ENCODE data around the gene FN3KRP. TPM values are rescaled to one million over a fixed set of nuclear protein-coding genes. Genes with fewer than 3 reads are reported as not detected.
A peak's percentile ranks its signal among the peaks of the same experiment; 100 is the strongest.
"Not testable (repeated sequence)": the region's sequence is repeated elsewhere in the genome, so short reads cannot be mapped to it uniquely, and the experiment has no call there.

The FN3KRP gene
- total RNA-seq, 1 experiment from 2014 or later = 21.5 TPM

DNA sequence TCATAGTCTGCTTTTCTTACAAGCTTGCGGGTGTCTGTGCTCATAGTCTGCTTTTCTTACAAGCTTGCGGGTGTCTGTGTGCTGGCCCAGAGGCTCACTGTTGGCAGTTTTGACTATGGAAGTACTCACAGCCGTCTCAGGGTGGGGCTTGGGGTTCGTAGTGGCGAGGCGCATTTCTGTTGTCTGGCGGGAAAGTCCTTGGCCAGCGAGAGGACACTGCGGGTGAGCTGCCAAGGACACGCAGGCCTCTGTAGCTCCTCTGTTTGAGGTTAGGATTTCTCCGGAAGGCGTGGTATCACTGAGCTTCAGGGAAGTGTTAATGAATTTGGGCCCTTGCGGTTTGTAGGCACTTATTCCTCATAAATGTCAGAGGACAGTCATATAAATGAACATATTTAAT lies 48.9 kb downstream of the FN3KRP start:
- DNase-seq (ENCODE audit: unreplicated experiment) = no peak
- no peak overlapping the region for H3K4me3 Mint-ChIP-seq (ENCODE audit: unreplicated experiment)
- ChIA-PET POLR2A (no interaction called here), CTCF (interaction anchor here (0.6 to 0.7 kb wide), 3 partner anchors 11 to 401 kb away, joined by 3 read pairs; no protein-coding TSS in a partner anchor)
- TF ChIP-seq, protein P1, sequence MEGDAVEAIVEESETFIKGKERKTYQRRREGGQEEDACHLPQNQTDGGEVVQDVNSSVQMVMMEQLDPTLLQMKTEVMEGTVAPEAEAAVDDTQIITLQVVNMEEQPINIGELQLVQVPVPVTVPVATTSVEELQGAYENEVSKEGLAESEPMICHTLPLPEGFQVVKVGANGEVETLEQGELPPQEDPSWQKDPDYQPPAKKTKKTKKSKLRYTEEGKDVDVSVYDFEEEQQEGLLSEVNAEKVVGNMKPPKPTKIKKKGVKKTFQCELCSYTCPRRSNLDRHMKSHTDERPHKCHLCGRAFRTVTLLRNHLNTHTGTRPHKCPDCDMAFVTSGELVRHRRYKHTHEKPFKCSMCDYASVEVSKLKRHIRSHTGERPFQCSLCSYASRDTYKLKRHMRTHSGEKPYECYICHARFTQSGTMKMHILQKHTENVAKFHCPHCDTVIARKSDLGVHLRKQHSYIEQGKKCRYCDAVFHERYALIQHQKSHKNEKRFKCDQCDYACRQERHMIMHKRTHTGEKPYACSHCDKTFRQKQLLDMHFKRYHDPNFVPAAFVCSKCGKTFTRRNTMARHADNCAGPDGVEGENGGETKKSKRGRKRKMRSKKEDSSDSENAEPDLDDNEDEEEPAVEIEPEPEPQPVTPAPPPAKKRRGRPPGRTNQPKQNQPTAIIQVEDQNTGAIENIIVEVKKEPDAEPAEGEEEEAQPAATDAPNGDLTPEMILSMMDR (IDR thresholded peaks at IDR 0.05; ENCODE audit: unreplicated experiment) = no peak
- H3K4me1 Mint-ChIP-seq (ENCODE audit: insufficient read depth, unreplicated experiment) = no peaks in the 10 kb centered on the region
- intact Hi-C loops (cut with micrococcal nuclease) = loop anchor here (10.0 kb wide), 1 partner anchor 121 kb away; the partner anchor contains the start of gene WDR45B
- H3K27me3 Mint-ChIP-seq (ENCODE audit: insufficient read depth, unreplicated experiment) = no peaks in the 10 kb centered on the region
- H3K36me3 Mint-ChIP-seq (ENCODE audit: insufficient read depth, unreplicated experiment) = peaks cover 42% of the 10 kb centered on the region
- BruUV-seq (replicated peaks) = no TSS peak
- no peak overlapping the region for H3K27ac Mint-ChIP-seq (ENCODE audit: low read depth, unreplicated experiment)
- H3K9me3 Mint-ChIP-seq (ENCODE audit: unreplicated experiment) = no peaks in the 10 kb centered on the region

DNA sequence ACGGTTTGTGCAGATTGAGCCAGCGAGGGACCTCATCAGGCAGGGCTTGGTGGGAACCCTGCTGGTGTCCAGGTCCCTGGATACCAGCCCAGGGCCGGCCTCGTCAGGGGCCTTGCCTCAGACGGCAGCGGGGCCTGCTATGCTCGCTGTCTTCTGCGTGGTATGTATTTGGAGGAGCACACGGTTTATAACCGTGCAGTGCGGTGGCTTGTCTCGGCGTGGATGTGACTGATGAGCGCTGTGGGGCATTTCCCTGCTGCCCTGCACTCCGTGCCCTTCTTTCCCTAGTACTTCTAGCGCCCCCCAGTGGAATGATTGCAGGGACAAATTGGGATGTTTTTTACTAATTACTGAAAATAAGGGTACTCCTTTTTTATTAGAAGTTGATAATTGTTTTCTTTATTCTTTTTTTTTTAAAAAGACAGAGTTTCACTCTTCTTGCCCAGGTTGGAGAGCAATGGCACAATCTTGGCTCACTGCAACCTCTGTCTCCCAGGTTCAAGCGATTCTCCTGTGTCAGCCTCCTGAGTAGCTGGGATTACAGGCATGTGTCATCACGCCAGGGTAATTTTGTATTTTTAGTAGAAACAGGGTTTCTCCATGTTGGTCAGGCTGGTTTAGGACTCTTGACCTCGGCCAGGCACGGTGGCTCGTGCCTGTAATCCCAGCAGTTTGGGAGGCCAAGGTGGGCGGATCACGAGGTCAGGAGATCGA lies 50.7 kb downstream of the FN3KRP start:
- TF ChIP-seq, protein P1 (IDR thresholded peaks at IDR 0.05; ENCODE audit: unreplicated experiment) = peak; percentile 52
- peak; percentile 60 for DNase-seq (ENCODE audit: unreplicated experiment)
- Mint-ChIP-seq H3K36me3 (ENCODE audit: insufficient read depth, unreplicated experiment) (peaks cover 42% of the 10 kb centered on the region), H3K27me3 (ENCODE audit: insufficient read depth, unreplicated experiment) (no peaks in the 10 kb centered on the region), H3K27ac (ENCODE audit: low read depth, unreplicated experiment) (no peak overlapping the region), H3K4me3 (ENCODE audit: unreplicated experiment) (no peak overlapping the region), H3K9me3 (ENCODE audit: unreplicated experiment) (no peaks in the 10 kb centered on the region), H3K4me1 (ENCODE audit: insufficient read depth, unreplicated experiment) (peaks cover 4% of the 10 kb centered on the region)
- CTCF ChIA-PET = interaction anchor here (0.7 to 1.9 kb wide), 4 partner anchors 12 to 374 kb away, joined by 4 to 8 read pairs (median 6); no protein-coding TSS in a partner anchor
- intact Hi-C loops (cut with micrococcal nuclease) = loop anchor here (10.0 kb wide), 1 partner anchor 122 kb away; the partner anchor contains the start of gene WDR45B
- no TSS peak for BruUV-seq (replicated peaks)
- POLR2A ChIA-PET = interaction anchor here (1.0 kb wide), 1 partner anchor 14 kb away, joined by 3 read pairs; no protein-coding TSS in a partner anchor

DNA sequence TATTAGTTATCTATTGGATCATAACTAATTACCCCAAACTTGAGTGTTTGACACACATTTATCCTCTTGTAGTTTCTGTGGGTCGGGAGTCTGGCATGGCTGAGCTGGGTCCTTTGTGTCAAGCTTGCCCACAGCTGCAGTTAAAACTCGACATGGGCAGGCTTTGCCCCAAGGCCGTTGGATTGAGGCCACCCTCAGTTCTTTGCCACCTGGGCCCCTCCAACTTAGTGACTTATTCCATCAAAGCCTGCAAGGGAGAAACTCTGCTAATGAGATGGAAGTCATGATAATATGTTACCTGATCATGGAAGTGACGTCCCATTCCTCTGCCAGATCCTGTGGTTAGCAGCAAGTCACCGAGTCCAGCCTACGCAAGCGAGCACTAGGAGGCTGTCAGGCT lies 52.5 kb downstream of the FN3KRP start:
- Mint-ChIP-seq H3K27ac (ENCODE audit: low read depth, unreplicated experiment) (peak overlapping the region; percentile 39), H3K36me3 (ENCODE audit: insufficient read depth, unreplicated experiment) (peaks cover 42% of the 10 kb centered on the region), H3K9me3 (ENCODE audit: unreplicated experiment) (no peaks in the 10 kb centered on the region), H3K4me3 (ENCODE audit: unreplicated experiment) (no peak overlapping the region), H3K4me1 (ENCODE audit: insufficient read depth, unreplicated experiment) (peaks cover 6% of the 10 kb centered on the region), H3K27me3 (ENCODE audit: insufficient read depth, unreplicated experiment) (no peaks in the 10 kb centered on the region)
- intact Hi-C loops (cut with micrococcal nuclease) = loop anchor here (10.0 kb wide), 1 partner anchor 124 kb away; the partner anchor contains the start of gene WDR45B
- TF ChIP-seq, protein P1 (IDR thresholded peaks at IDR 0.05; ENCODE audit: unreplicated experiment) = no peak
- DNase-seq (ENCODE audit: unreplicated experiment) = no peak
- CTCF ChIA-PET = interaction anchor here (0.6 to 1.9 kb wide), 6 partner anchors 13 to 418 kb away, joined by 3 to 8 read pairs (median 3); no protein-coding TSS in a partner anchor
- no TSS peak for BruUV-seq (replicated peaks)
- POLR2A ChIA-PET = no interaction called here

DNA sequence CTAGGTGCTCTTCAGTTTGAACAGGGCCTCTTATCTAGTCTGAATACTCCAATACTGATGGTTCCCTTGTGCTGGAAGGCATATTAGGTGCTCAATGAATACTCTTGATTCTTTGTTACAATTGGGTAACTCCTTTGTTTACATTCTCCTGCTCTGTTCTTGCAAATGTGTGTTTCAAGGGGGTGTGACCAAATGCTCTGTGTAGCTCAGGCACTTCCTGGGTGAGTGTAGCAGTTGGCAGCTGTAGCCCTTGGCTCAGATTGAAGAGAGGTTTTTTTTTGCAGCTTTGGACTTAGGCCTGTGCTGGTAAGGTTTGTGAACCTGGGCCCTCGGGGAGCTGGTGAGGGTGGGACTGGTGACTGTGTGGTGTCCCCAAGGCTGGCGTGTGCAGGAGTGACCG lies 55.5 kb downstream of the FN3KRP start:
- no TSS peak for BruUV-seq (replicated peaks)
- peak; percentile 73 for DNase-seq (ENCODE audit: unreplicated experiment)
- ChIA-PET POLR2A (interaction anchor here (0.6 to 0.7 kb wide), 2 partner anchors 57 to 427 kb away, joined by 4 to 5 read pairs; no protein-coding TSS in a partner anchor), CTCF (interaction anchor here (2.2 kb wide), 1 partner anchor 10 kb away, joined by 9 read pairs; no protein-coding TSS in a partner anchor)
- intact Hi-C loops (cut with micrococcal nuclease) = no loop called here
- Mint-ChIP-seq H3K4me1 (ENCODE audit: insufficient read depth, unreplicated experiment) (peaks cover 6% of the 10 kb centered on the region), H3K36me3 (ENCODE audit: insufficient read depth, unreplicated experiment) (peaks cover 44% of the 10 kb centered on the region), H3K27me3 (ENCODE audit: insufficient read depth, unreplicated experiment) (no peaks in the 10 kb centered on the region), H3K4me3 (ENCODE audit: unreplicated experiment) (no peak overlapping the region), H3K9me3 (ENCODE audit: unreplicated experiment) (no peaks in the 10 kb centered on the region), H3K27ac (ENCODE audit: low read depth, unreplicated experiment) (peak overlapping the region; percentile 46)
- TF ChIP-seq, protein P1 (IDR thresholded peaks at IDR 0.05; ENCODE audit: unreplicated experiment) = no peak

DNA sequence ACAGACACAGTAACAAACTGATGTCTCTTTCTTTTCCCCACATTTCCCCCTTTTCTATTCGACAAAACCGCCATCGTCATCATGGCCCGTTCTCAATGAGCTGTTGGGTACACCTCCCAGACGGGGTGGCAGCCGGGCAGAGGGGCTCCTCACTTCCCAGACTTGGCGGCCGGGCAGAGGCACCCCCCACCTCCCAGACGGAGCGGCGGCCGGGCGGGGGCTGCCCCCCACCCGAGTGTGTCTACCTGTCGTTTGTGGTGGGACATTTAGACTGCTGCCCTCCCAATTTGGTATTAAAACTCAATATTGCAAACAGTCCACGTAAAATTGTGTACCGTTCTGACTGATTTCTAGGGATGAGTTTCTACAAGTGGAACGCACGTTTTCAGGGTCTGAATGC lies 58.0 kb downstream of the FN3KRP start:
- not testable (repeated sequence) for H3K9me3 Mint-ChIP-seq (ENCODE audit: unreplicated experiment); DNase-seq (ENCODE audit: unreplicated experiment); BruUV-seq (replicated peaks); H3K27ac Mint-ChIP-seq (ENCODE audit: low read depth, unreplicated experiment); H3K4me3 Mint-ChIP-seq (ENCODE audit: unreplicated experiment); H3K4me1 Mint-ChIP-seq (ENCODE audit: insufficient read depth, unreplicated experiment); H3K27me3 Mint-ChIP-seq (ENCODE audit: insufficient read depth, unreplicated experiment)
- intact Hi-C loops (cut with micrococcal nuclease) = loop anchor here (2.0 kb wide), 1 partner anchor 422 kb away; no protein-coding TSS in a partner anchor
- ChIA-PET POLR2A (interaction anchor here (0.5 kb wide), 1 partner anchor 404 kb away, joined by 3 read pairs; no protein-coding TSS in a partner anchor), CTCF (interaction anchor here (0.6 to 1.3 kb wide), 3 partner anchors 36 to 152 kb away, joined by 3 to 4 read pairs (median 3); no protein-coding TSS in a partner anchor)
- peaks cover 33% of the 10 kb centered on the region for H3K36me3 Mint-ChIP-seq (ENCODE audit: insufficient read depth, unreplicated experiment)
